Activated naive CD4-positive, alpha-beta T cell treated with anti-CD3 and anti-CD28 coated beads for 36 hours (primary cell): Measurements from ENCODE around the gene CORO1C. TPM values are rescaled to one million over a fixed set of nuclear protein-coding genes. Genes with fewer than 3 reads are reported as not detected.
"Not testable (repeated sequence)": the region's sequence is repeated elsewhere in the genome, so short reads cannot be mapped to it uniquely, and the experiment has no call there.

ENCODE experiments used
- CTCF ChIA-PET: fragments of 350-600 bp; sonication (Branson Sonifier 250); formaldehyde crosslinking; loops from one replicate; lab custom pipeline; 2021; ENCODE audit warnings: antibody characterized with exemption; lab: Charles Lee
- DNase-seq: peaks from one replicate; pipeline ENCODE4 v3.0.0-alpha.2; 2020
- H3K27ac Mint-ChIP-seq: one replicate; pipeline ENCODE4 v1.8.0; 2021; ENCODE audit warnings: mild to moderate bottlenecking, mixed read lengths
- H3K27me3 Mint-ChIP-seq: one replicate; pipeline ENCODE4 v1.8.0; 2021; ENCODE audit warnings: low read depth, mixed read lengths
- H3K36me3 Mint-ChIP-seq: one replicate; pipeline ENCODE4 v1.8.0; 2021; ENCODE audit warnings: low read depth, mixed read lengths
- H3K4me1 Mint-ChIP-seq: one replicate; pipeline ENCODE4 v1.8.0; 2021; ENCODE audit warnings: low read depth, mixed read lengths
- H3K4me3 Mint-ChIP-seq: one replicate; pipeline ENCODE4 v1.8.0; 2021; ENCODE audit warnings: mild to moderate bottlenecking, moderate library complexity, mixed read lengths
- H3K9me3 Mint-ChIP-seq: one replicate; pipeline ENCODE4 v1.8.0; 2021; ENCODE audit warnings: mixed read lengths
- intact Hi-C: fragments of 100-400 bp; cut with micrococcal nuclease; formaldehyde crosslinking; loops from one replicate; pipeline ENCODE4 v1.15.1; 2023
- total RNA-seq, 2 experiments: library from RNA; stranded (reverse); gene quantifications; one replicate each; pipeline ENCODE4 v1.2.3, GENCODE V29; 2021

Gene CORO1C
- total RNA-seq, 2 experiments from 2014 or later, result 36.4 to 43.7 TPM

DNA sequence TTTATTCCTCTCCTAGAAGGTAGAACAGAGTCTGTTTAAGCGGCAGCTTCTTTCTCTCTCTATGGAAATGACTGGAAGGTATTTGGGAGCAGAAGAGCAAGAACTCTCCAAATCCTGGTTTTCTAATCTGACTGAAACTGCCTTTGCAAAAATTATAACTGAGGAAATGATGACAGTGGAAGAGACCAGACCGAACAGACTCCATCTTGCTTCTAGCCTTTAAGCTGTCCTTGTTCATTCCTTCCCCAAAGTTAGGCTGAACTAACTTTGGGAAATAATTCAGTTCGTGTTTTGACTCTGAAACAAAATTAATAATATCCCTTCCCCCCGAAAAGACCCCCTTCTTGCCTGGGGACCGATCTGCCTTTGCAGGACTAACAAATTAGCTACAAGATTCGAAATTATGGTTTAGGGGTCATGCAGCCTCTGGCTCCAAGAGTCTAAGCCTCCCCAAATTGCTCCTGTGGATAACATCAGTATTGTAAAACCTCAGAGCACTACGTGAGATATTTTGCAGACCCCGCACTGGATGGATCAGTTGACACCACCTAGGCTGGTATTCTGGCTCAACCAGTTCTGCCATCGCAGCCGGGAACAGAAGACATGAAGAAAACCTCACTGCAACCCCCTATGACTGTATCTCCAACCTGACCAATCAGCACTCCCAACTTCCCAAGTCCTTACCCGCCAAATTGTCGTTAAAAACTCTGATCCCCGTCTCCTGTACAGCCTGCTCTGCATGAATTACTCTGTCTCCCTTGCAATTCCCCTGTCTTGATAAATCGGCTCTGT, 111.8 kb downstream of the CORO1C start:
- intact Hi-C loops, result loop anchor here (2.0 to 5.0 kb wide), 5 partner anchors 27 to 932 kb away; partner anchors contain the start of gene PWP1
- no peak for DNase-seq
- no peak overlapping the region for H3K4me3 Mint-ChIP-seq
- no peak overlapping the region for H3K27ac Mint-ChIP-seq
- CTCF ChIA-PET, result interaction anchor here (0.6 to 9.1 kb wide), 8 partner anchors 16 to 184 kb away, joined by 3 to 306 read pairs (median 6); partner anchors contain the start of genes ISCU and SELPLG
- no peaks in the 10 kb centered on the region for H3K27me3 Mint-ChIP-seq
- H3K9me3 Mint-ChIP-seq, result peaks cover 14% of the 10 kb centered on the region
- H3K36me3 Mint-ChIP-seq, result peaks cover 28% of the 10 kb centered on the region
- H3K4me1 Mint-ChIP-seq, result peaks cover 38% of the 10 kb centered on the region

DNA sequence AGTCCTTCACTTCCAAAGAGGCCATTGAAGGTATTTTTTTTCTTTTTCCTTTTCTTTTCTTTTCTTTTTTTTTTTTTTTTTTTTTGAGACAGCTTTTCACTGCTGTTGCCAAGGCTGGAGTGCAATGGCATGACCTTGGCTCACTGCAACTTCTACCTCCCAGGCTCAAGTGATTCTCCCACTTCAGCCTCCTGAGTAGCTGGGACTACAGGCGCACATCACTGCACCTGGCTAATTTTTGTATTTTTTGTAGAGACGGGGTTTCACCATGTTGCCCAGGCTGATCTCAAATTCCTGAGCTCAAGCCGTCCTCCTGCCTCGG, 112.4 kb downstream of the CORO1C start:
- H3K27me3 Mint-ChIP-seq, H3K4me3 Mint-ChIP-seq, H3K27ac Mint-ChIP-seq, DNase-seq: not testable (repeated sequence)
- H3K9me3 Mint-ChIP-seq, result peaks cover 14% of the 10 kb centered on the region
- CTCF ChIA-PET, result interaction anchor here (0.6 to 9.1 kb wide), 15 partner anchors 10 to 239 kb away, joined by 3 to 306 read pairs (median 9); partner anchors contain the start of genes ISCU, SART3 and SELPLG
- peaks cover 38% of the 10 kb centered on the region for H3K4me1 Mint-ChIP-seq
- peaks cover 24% of the 10 kb centered on the region for H3K36me3 Mint-ChIP-seq
- intact Hi-C loops, result loop anchor here (1.0 to 5.0 kb wide), 7 partner anchors 28 to 932 kb away; partner anchors contain the start of gene PWP1

DNA sequence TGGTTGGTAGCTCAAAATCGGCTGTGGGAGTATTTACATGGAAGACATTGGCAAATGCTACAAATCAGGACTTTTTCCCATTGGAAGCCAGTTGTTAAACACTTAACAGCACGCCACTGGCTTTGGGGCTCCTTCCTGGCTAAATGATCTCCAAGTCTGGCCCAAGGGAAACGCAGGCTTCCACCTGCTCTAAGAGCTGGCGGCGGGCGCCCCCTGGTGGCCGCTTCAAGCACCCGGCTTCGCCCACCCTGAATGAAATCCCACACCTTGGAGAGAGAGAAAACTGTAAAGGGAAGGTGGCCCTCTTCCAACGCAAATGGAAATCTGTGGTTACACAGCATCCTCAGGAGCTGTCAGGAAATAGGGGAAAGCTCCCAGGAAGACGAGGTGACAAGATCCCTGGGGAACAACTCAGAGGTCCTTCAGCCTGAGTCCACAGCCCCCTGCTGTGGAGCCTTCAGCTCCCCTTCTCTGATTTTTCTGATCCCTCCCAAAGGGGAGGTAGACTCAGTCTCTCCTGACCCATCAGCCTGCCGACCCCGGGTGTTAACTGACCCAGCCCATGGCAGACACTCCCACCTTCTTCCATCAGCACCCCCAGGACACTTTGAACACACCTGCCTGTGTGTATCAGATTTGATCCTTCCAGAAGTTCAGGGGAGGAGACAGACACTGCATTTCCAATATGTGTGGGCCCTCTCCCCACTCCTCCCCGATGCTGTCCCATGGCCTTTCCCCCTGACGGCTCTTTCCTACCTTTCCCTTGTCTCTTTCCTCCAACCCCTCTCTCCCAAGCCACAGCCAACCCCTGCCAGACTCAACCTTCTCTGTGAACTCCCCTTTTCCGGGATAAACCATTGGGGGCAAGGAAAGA, 113.0 kb downstream of the CORO1C start:
- DNase-seq, result peak; percentile 81
- H3K27ac Mint-ChIP-seq, result peak overlapping the region; percentile 20
- peaks cover 36% of the 10 kb centered on the region for H3K4me1 Mint-ChIP-seq
- H3K36me3 Mint-ChIP-seq, result peaks cover 18% of the 10 kb centered on the region
- H3K4me3 Mint-ChIP-seq, result no peak overlapping the region
- H3K27me3 Mint-ChIP-seq, result no peaks in the 10 kb centered on the region
- peaks cover 14% of the 10 kb centered on the region for H3K9me3 Mint-ChIP-seq
- intact Hi-C loops, result loop anchor here (1.0 to 5.0 kb wide), 7 partner anchors 28 to 931 kb away; partner anchors contain the start of gene PWP1
- CTCF ChIA-PET, result interaction anchor here (0.6 to 9.1 kb wide), 40 partner anchors 9 to 1652 kb away, joined by 3 to 306 read pairs (median 4); partner anchors contain the start of genes ISCU, SART3 and SELPLG

DNA sequence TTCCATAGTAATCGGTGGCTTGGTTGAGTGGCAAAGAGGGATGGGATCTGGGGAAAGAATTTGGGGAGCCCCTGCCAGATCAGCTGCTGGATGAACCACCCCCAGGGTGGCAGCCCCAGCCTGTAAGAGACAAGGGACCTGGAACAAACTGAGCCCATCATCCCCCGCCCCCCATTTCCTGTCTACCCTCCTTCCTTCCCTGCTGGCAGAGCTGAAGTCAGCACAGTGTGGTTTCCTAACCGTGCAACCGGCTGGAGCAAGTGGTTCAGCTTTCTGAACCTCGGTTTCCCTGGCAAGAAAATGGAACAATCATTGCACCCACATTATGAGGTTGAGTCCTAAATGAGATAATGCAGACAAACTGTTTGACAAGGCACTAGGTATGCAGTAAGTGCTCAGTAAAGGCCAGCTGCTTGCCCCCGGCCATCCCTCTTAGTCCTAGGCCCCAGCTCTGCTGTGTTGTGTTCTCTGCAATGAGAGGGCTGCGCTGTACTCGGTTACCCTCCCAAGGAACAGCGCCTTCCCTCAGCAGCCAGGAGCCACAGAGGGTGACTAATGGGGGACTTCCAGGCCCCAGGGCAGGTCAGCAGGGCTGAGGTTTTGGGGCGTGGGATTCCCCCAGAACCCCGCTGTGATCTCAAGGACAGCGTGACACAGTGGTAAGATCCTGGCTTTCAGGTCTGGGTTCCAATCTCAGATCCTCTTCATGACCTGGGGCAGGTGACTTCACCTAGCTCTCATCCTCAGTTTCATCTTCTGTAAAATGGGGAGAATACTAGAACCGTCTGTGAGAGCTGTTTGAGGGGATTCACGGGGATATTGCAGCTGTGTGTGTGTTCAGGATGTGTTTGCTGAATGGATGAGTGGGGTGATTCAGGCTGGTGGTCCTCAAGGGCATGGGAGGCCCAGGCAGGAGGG, 114.1 kb downstream of the CORO1C start:
- DNase-seq, result peak; percentile 92
- H3K27ac Mint-ChIP-seq, result peak overlapping the region; percentile 88
- H3K4me3 Mint-ChIP-seq, result no peak overlapping the region
- H3K4me1 Mint-ChIP-seq, result peaks cover 34% of the 10 kb centered on the region
- H3K36me3 Mint-ChIP-seq, result peaks cover 12% of the 10 kb centered on the region
- H3K9me3 Mint-ChIP-seq, result peaks cover 14% of the 10 kb centered on the region
- intact Hi-C loops, result loop anchor here (1.0 to 5.0 kb wide), 10 partner anchors 11 to 930 kb away; partner anchors contain the start of genes ALKBH2, FICD, PWP1 and SELPLG
- CTCF ChIA-PET, result interaction anchor here (0.6 to 9.1 kb wide), 40 partner anchors 8 to 1653 kb away, joined by 3 to 306 read pairs (median 4); partner anchors contain the start of genes ISCU, SART3 and SELPLG
- H3K27me3 Mint-ChIP-seq, result no peaks in the 10 kb centered on the region

DNA sequence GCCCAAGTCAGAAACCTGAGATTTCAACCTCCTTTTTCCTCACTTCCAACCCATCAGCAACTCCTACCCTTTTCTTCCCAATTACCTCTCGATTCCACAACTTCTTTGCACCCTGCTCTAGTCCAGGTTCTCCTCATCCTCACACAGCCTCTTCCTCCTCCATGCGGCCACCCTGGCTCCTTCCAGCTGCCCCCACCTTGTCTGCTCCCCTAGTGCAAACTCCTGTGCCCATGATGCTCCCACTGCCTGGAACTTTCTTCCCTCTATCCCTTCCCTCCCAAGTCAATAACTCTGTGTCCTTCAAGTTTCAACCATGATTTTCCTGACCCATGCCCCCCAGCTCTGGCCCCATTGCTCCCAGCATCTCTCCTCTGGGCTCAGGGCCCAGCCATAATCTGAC, 115.0 kb downstream of the CORO1C start:
- Mint-ChIP-seq H3K4me1 (peaks cover 40% of the 10 kb centered on the region), H3K27ac (peak overlapping the region; percentile 88), H3K4me3 (no peak overlapping the region), H3K27me3 (no peaks in the 10 kb centered on the region), H3K36me3 (peaks cover 8% of the 10 kb centered on the region), H3K9me3 (peaks cover 14% of the 10 kb centered on the region)
- CTCF ChIA-PET, result interaction anchor here (0.9 to 9.1 kb wide), 11 partner anchors 12 to 67 kb away, joined by 3 to 306 read pairs (median 10); partner anchors contain the start of genes ISCU, SART3 and SELPLG
- no peak for DNase-seq
- intact Hi-C loops, result loop anchor here (5.0 kb wide), 4 partner anchors 186 to 929 kb away; partner anchors contain the start of gene PWP1

DNA sequence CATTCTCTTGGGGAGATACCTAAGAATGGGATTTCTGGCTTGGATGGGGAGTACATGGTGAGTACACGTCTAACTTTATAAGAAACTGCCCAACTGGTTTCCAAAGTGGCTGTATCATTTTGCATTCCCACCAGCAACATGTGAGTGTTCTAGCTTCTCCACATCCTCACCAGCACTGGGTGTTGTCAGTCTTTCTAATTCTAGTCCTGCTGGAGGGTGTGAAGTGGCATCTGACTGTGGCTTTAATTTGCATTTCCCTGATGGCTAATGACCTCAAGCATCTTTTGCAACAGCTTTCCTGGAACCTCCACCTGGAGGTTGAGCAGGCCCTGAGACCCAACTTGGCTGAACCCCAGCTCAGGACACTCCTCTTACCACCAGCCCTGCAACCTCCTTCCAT, 115.4 kb downstream of the CORO1C start:
- no peak overlapping the region for H3K4me3 Mint-ChIP-seq
- intact Hi-C loops, result loop anchor here (5.0 kb wide), 4 partner anchors 186 to 929 kb away; partner anchors contain the start of gene PWP1
- no peak for DNase-seq

DNA sequence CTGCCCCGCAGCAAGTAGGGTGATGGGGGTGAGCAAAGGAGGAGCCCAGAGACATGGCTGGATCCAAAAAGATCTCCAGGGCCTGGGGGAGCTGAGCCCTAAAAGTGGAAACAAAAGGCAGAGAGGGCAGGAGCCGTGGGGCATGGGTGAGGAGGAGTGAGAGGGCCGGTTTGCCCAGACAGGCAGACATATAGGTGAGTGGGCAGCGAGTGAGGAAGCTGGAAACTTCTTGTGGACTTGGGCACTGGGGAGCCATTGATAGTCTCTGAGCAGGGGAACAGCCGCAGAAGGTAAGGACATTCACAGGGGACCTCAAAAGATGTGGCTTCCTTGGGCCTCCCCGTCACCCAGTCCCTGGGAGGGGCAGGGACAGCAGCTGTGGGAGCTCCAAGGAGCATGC, 116.7 kb downstream of the CORO1C start:
- CTCF ChIA-PET, result interaction anchor here (4.2 to 9.1 kb wide), 3 partner anchors 14 to 46 kb away, joined by 63 to 306 read pairs (median 77); partner anchors contain the start of gene SELPLG
- Mint-ChIP-seq H3K27ac (no peak overlapping the region), H3K9me3 (peaks cover 14% of the 10 kb centered on the region), H3K4me3 (no peak overlapping the region), H3K27me3 (no peaks in the 10 kb centered on the region), H3K4me1 (peaks cover 36% of the 10 kb centered on the region), H3K36me3 (peaks cover 4% of the 10 kb centered on the region)
- intact Hi-C loops, result loop anchor here (5.0 kb wide), 4 partner anchors 188 to 927 kb away; partner anchors contain the start of gene PWP1
- DNase-seq, result no peak

More for the DNA sequence above, 115.4 kb downstream of the CORO1C start:
- Mint-ChIP-seq H3K36me3 (peaks cover 4% of the 10 kb centered on the region), H3K4me1 (peaks cover 36% of the 10 kb centered on the region), H3K9me3 (peaks cover 14% of the 10 kb centered on the region), H3K27me3 (no peaks in the 10 kb centered on the region), H3K27ac (no peak overlapping the region)
- CTCF ChIA-PET, result interaction anchor here (0.9 to 9.1 kb wide), 9 partner anchors 13 to 188 kb away, joined by 3 to 306 read pairs (median 10); partner anchors contain the start of genes ISCU, SART3 and SELPLG

DNA sequence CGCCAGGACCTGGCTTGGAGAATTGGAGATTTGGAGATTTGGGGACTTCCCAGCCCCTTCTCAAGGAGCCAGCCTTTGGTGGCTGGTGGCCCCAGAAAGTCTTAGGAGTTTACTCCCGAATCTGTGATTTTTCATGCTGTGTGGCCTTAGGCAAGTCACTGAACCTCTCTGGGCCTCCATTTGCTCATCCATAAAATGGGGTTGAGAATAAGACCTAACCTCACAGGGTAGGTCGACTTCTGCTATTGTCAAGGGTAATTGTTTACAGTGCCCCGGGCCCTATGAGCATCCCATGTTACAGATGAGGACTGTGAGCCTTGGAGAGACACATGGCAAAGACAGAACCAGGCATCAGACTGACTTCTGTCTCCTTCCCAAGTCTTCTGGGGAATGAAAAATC, 117.3 kb downstream of the CORO1C start:
- Mint-ChIP-seq H3K36me3 (peaks cover 4% of the 10 kb centered on the region), H3K4me1 (peaks cover 36% of the 10 kb centered on the region), H3K4me3 (no peak overlapping the region), H3K9me3 (peaks cover 14% of the 10 kb centered on the region), H3K27me3 (no peaks in the 10 kb centered on the region), H3K27ac (no peak overlapping the region)
- intact Hi-C loops, result no loop called here
- no peak for DNase-seq
- CTCF ChIA-PET, result interaction anchor here (1.5 to 9.1 kb wide), 2 partner anchors 20 to 45 kb away, joined by 4 to 306 read pairs; no protein-coding TSS in a partner anchor

DNA sequence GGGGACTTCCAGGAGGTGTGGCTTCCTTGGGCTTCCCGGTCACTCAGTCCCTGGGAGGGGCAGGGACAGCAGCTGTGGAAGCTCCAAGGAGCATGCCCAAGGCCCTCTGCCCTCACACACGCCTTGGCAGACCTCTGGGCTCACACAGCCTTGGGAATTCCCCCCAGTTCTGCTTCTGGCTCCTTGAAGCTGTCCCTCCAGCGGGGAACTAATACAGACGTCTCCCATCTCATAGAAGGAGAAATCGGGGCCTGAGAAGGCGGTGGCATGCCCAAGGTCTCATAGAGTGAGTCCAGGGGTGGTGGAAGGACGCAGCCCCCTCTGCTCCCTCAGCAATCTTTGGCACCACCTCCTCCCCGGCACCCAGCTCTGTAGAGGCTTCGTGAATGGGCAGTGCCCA, 117.8 kb downstream of the CORO1C start:
- Mint-ChIP-seq H3K4me3 (no peak overlapping the region), H3K9me3 (peaks cover 14% of the 10 kb centered on the region), H3K36me3 (peaks cover 4% of the 10 kb centered on the region), H3K27ac (no peak overlapping the region), H3K27me3 (no peaks in the 10 kb centered on the region), H3K4me1 (peaks cover 34% of the 10 kb centered on the region)
- DNase-seq, result no peak
- CTCF ChIA-PET, result interaction anchor here (0.9 to 9.1 kb wide), 3 partner anchors 9 to 45 kb away, joined by 3 to 306 read pairs (median 4); no protein-coding TSS in a partner anchor
- intact Hi-C loops, result no loop called here

DNA sequence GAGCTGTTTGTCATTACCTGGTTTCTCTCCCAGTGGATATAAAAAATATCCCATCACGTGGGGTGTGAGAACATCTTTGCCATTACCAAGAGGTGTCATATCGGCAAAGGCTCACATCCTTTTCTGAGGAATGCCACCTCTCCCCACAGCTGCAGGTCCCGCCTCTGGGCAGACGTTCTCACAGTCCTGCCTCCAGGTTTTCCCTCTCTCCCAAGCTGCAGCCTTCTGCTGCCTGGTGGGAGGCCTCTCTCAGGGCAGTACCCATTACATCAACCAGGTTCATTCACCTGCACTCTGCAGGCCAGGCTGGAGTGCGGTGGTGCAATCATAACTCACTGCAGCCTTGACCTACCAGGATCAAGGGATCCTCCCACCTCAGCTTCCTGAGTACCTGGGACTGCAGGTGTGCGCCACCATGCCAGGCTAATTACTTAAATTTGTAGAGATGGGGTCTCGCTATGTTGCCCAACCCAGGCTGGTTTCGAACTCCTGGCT, 118.5 kb downstream of the CORO1C start:
- H3K27ac Mint-ChIP-seq, result no peak overlapping the region
- H3K36me3 Mint-ChIP-seq, result peaks cover 4% of the 10 kb centered on the region
- intact Hi-C loops, result loop anchor here (1.0 kb wide), 1 partner anchor 51 kb away; no protein-coding TSS in a partner anchor
- H3K9me3 Mint-ChIP-seq, result peaks cover 14% of the 10 kb centered on the region
- no peaks in the 10 kb centered on the region for H3K27me3 Mint-ChIP-seq
- no peak overlapping the region for H3K4me3 Mint-ChIP-seq
- CTCF ChIA-PET, result interaction anchor here (0.6 to 9.1 kb wide), 5 partner anchors 8 to 138 kb away, joined by 3 to 306 read pairs (median 4); no protein-coding TSS in a partner anchor
- H3K4me1 Mint-ChIP-seq, result peaks cover 27% of the 10 kb centered on the region
- DNase-seq, result no peak
